Mucosa of descending colon (tissue), 3 donors: ENCODE data around the gene SKOR1. TPM values are rescaled to one million over a fixed set of nuclear protein-coding genes. Genes with fewer than 3 reads are reported as not detected.

Experiments used
- ATAC-seq: fragments of 200-7000 bp; cut with Tn5 transposase; one replicate; pipeline ENCODE4 v1.9.1; 2020; ENCODE audit warnings: mild to moderate bottlenecking, moderate library complexity
- DNase-seq, 3 donors: peaks; one replicate each; pipeline ENCODE4 v3.0.0-alpha.2; 2020
- H3K36me3 ChIP-seq: fragments of 200-600 bp; one replicate; pipeline ENCODE4 v1.8.0; 2021; ENCODE audit warnings: low read depth, mild to moderate bottlenecking
- H3K4me1 ChIP-seq: fragments of 200-600 bp; one replicate; pipeline ENCODE4 v1.8.0; 2021; ENCODE audit warnings: low read depth, mild to moderate bottlenecking
- H3K4me3 ChIP-seq: fragments of 200-600 bp; one replicate; pipeline ENCODE4 v1.8.0; 2021; ENCODE audit warnings: mild to moderate bottlenecking
- H3K9me3 ChIP-seq: fragments of 200-600 bp; one replicate; pipeline ENCODE4 v1.8.0; 2021; ENCODE audit warnings: mild to moderate bottlenecking
- intact Hi-C, 2 donors: fragments of 100-400 bp; cut with DNase I in 1 of 2; cut with micrococcal nuclease in 1 of 2; formaldehyde crosslinking; loops; one replicate each; pipeline versions ENCODE4 v1.11.0 to v1.11.1; 2022; cut with DNase I, micrococcal nuclease
- total RNA-seq, 3 donors: library from RNA; stranded (reverse); fragmentation: NEBNext Ultra II Directional in 2 of 3; extraction: Animal tissue kit (Norgen Biotek cat#: 25700) in 2 of 3; gene quantifications; one replicate each; pipeline versions ENCODE4 v1.2.1 to v1.2.4, GENCODE V29; 2021 to 2023
- TF ChIP-seq, protein P1 (sequence below): fragments of 200-600 bp; IDR thresholded peaks from one replicate; pipeline ENCODE4 v1.8.0; 2022; ENCODE audit warnings: antibody characterized with exemption, mild to moderate bottlenecking
- donor health status: DM: no; HTN: no; CAD: no; lungs with moderate emphysema.
- donor health status: DM: no; HTN: no; CAD: no.
- donor health status: DM: no; HTN: yes; CAD: no.

The SKOR1 gene
- total RNA-seq, 3 donors from 2014 or later = 0.34 to 0.63 (median 0.58) TPM

DNA sequence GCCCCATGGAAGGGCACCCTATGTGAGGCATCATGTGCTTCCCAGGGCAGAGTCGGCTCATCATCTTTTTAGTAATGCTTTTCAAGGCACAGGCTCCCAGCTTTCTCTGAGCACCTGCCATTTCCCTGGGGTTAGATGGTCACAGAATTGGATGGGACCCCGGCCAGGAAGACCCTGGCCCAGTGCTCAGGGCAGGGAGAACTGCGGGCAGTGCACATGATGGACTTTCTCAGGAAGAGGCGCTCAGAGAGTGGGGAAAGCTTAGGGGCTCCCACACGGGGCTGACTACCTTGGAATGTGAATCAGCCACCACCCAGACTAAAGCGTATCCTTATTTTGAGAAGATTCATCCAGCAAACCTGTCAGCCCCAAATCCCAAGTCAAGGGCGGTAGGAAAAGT, 16.5 kb upstream of the SKOR1 start:
- Histone ChIP-seq H3K4me1 (no peaks in the 10 kb centered on the region), H3K4me3 (no peak overlapping the region), H3K36me3 (no peaks in the 10 kb centered on the region), H3K9me3 (no peaks in the 10 kb centered on the region)
- TF ChIP-seq, protein P1, sequence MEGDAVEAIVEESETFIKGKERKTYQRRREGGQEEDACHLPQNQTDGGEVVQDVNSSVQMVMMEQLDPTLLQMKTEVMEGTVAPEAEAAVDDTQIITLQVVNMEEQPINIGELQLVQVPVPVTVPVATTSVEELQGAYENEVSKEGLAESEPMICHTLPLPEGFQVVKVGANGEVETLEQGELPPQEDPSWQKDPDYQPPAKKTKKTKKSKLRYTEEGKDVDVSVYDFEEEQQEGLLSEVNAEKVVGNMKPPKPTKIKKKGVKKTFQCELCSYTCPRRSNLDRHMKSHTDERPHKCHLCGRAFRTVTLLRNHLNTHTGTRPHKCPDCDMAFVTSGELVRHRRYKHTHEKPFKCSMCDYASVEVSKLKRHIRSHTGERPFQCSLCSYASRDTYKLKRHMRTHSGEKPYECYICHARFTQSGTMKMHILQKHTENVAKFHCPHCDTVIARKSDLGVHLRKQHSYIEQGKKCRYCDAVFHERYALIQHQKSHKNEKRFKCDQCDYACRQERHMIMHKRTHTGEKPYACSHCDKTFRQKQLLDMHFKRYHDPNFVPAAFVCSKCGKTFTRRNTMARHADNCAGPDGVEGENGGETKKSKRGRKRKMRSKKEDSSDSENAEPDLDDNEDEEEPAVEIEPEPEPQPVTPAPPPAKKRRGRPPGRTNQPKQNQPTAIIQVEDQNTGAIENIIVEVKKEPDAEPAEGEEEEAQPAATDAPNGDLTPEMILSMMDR = no peak
- DNase-seq = no peak
- no peak for ATAC-seq
- intact Hi-C loops = no loop called here

DNA sequence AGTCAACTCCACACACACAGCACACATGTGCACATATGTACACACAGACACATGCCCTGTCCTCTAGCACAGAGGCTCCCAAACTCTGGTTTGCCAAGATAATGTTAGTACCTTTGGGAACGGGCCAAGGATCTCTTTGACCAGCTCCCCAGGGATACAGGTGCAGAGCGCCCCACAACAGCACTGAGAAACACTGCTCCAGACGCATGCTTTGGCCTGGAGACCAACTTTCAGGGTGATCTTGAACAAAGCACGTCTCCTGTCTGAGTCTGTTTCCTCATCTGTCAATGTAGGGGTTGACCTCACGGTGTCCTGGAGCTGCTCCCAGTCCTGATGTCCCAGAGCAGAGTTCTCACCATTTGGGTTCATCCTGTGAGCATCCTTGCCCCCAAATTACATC, 15.9 kb upstream of the SKOR1 start:
- DNase-seq = no peak
- ATAC-seq = no peak
- intact Hi-C loops = no loop called here

DNA sequence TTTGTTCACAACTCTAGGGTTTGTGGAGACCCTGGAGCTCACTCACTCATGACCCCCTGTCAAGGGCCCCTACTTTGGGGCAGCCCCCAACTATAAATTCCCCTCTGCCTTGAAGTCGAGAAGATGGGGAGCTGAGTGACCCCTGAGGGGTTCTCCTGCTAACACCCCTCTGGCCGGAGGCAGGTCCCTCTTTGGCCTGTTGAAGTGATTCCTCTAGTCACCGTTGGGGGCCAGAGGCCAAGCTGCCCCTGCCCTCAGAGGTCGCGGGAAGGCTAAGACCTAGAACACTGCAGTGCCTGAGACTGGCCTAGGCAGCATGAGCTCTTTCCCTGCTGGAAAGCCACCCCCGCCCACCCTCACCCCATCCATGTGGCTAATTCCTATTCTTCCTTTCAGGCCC, 15.4 kb upstream of the SKOR1 start:
- ATAC-seq (no peak), DNase-seq (no peak)
- no peak overlapping the region for H3K4me3 ChIP-seq
- TF ChIP-seq, protein P1 = no peak
- no peaks in the 10 kb centered on the region for H3K36me3 ChIP-seq
- H3K9me3 ChIP-seq = no peaks in the 10 kb centered on the region
- H3K4me1 ChIP-seq = no peaks in the 10 kb centered on the region
- intact Hi-C loops = no loop called here

More for the DNA sequence above, 15.9 kb upstream of the SKOR1 start:
- H3K36me3 ChIP-seq = no peaks in the 10 kb centered on the region
- H3K4me1 ChIP-seq = no peaks in the 10 kb centered on the region
- TF ChIP-seq, protein P1 = no peak
- H3K4me3 ChIP-seq = no peak overlapping the region
- no peaks in the 10 kb centered on the region for H3K9me3 ChIP-seq

DNA sequence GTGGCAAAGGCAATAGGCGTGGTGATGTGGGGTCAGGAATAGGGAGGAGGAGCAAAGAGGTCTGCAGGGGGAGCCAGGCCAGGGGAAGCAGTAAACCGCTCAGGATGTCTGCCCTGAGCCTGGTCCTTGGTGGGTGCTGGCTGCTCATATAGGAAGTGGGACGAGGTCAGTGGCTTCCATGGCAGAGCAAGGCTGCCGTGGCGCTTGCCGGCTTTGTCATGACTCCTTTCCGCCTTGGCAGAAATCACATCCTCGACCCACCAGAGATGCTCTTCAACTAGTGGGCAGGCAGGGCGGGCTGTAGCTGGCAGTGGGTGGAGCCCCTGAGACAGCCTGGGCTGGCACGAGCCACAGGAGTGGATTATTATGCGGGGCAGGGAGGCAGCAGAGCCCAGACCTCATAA, 13.1 kb upstream of the SKOR1 start:
- no peak for DNase-seq

DNA sequence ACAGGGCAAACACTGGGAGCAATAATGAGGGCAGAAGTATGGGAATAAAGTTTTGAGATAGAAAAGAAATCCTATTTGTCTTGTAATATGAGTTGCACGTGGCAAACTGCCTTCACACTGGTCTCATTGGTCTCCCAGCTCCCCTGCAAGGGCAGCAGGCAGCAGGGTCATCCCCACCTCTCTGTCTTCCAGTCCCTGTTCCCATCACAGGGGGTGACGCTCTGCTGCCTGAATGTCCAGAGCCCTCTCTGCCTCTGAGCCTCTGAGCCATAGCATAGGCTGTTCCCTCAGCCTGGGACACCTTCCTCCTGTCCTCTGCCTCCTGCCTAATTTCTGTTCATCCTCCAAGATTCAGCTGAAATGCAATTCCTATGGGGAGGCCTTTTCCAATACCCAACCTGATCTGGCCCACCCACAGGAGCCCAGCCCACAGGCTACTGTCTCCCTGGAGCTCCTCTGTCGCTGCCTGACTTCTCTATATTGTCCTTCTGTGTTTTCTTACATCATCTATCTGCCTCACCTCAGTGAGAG, 12.1 kb upstream of the SKOR1 start:
- ATAC-seq (no peak), DNase-seq (no peak)
- H3K4me3 ChIP-seq = no peak overlapping the region
- H3K36me3 ChIP-seq = no peaks in the 10 kb centered on the region
- intact Hi-C loops = no loop called here
- H3K4me1 ChIP-seq = no peaks in the 10 kb centered on the region
- no peaks in the 10 kb centered on the region for H3K9me3 ChIP-seq
- TF ChIP-seq, protein P1 = no peak

More for the DNA sequence above, 13.1 kb upstream of the SKOR1 start:
- intact Hi-C loops = no loop called here
- Histone ChIP-seq H3K4me3 (no peak overlapping the region), H3K36me3 (no peaks in the 10 kb centered on the region), H3K9me3 (no peaks in the 10 kb centered on the region), H3K4me1 (no peaks in the 10 kb centered on the region)
- ATAC-seq = no peak
- TF ChIP-seq, protein P1 = no peak
